Stimulated activated naive CD8-positive, alpha-beta T cell treated with anti-CD3 and anti-CD28 coated beads, Interleukin-15, Interleukin-2, amounts not matched to agents 100 ng/mL and 50 ng/mL, for 24 hours (primary cell): Measurements from ENCODE around the gene GRM2.
A peak's percentile ranks its signal among the peaks of the same experiment; 100 is the strongest.

ENCODE experiments used
- H3K27ac Mint-ChIP-seq: one replicate; pipeline ENCODE4 v1.8.0; 2021; ENCODE audit warnings: mild to moderate bottlenecking, mixed read lengths
- H3K27me3 Mint-ChIP-seq: one replicate; pipeline ENCODE4 v1.8.0; 2021; ENCODE audit warnings: mixed read lengths
- H3K36me3 Mint-ChIP-seq: one replicate; pipeline ENCODE4 v1.8.0; 2021; ENCODE audit warnings: low read depth, mixed read lengths
- H3K4me1 Mint-ChIP-seq: one replicate; pipeline ENCODE4 v1.8.0; 2021; ENCODE audit warnings: low read depth, mixed read lengths
- H3K4me3 Mint-ChIP-seq: one replicate; pipeline ENCODE4 v1.8.0; 2021; ENCODE audit warnings: mild to moderate bottlenecking, mixed read lengths
- H3K9me3 Mint-ChIP-seq: one replicate; pipeline ENCODE4 v1.8.0; 2021; ENCODE audit warnings: mixed read lengths

The GRM2 gene

DNA sequence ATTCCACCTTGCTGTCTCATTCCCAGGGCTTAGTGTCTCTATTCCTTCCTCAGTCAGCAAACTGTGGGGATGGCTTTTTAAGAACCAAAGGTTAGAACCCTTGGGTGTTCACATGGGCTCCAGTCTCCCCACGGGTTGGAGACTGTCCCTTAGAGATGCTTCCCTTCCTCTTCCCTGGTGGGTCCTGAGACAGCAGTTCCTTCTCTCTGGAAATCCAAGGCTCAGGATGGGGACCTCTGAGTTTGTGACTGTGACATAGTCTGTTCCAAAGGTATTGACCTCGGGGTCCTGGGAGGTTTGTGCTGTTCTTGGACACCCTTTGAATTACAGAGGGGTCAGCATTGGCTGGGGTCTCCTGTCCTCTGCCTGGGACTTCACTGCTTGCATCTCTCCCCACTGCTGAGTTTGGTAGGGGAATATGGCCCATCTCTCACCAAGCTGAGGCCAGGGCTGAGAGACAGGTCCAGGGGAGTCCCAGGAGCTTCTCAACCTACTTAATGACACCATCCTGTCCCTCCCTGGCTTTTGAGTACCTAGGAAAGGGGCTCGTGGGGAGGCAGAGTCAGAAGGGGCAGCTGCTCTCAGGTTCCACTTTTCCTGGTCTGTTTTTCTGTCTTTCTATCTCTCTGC, 1.5 kb downstream of the GRM2 start:
- Mint-ChIP-seq H3K27ac (no peak overlapping the region), H3K27me3 (peaks cover 5% of the 10 kb centered on the region), H3K4me1 (peaks cover 19% of the 10 kb centered on the region), H3K36me3 (peaks cover 9% of the 10 kb centered on the region), H3K9me3 (no peaks in the 10 kb centered on the region), H3K4me3 (no peak overlapping the region)

- Mint-ChIP-seq H3K4me3 (no peak overlapping the region), H3K4me1 (peaks cover 19% of the 10 kb centered on the region), H3K27me3 (peaks cover 5% of the 10 kb centered on the region), H3K9me3 (no peaks in the 10 kb centered on the region), H3K27ac (no peak overlapping the region), H3K36me3 (peaks cover 9% of the 10 kb centered on the region)
Measured at GRCh38 chr3:51709004-51709420, 2.1 kb downstream of the GRM2 start.

GRCh38 chr3:51709675-51710074, 2.8 kb downstream of the GRM2 start:
- Mint-ChIP-seq H3K4me3 (peak overlapping the region; percentile 69), H3K27ac (peak overlapping the region; percentile 94)

GRCh38 chr3:51710631-51711351, 3.9 kb downstream of the GRM2 start:
- Mint-ChIP-seq H3K4me3 (no peak overlapping the region), H3K27me3 (peaks cover 5% of the 10 kb centered on the region), H3K27ac (no peak overlapping the region), H3K4me1 (peaks cover 19% of the 10 kb centered on the region), H3K36me3 (peaks cover 4% of the 10 kb centered on the region), H3K9me3 (no peaks in the 10 kb centered on the region)

More at GRCh38 chr3:51709675-51710074, 2.8 kb downstream of the GRM2 start:
- peaks cover 5% of the 10 kb centered on the region for H3K27me3 Mint-ChIP-seq
- peaks cover 7% of the 10 kb centered on the region for H3K36me3 Mint-ChIP-seq
- no peaks in the 10 kb centered on the region for H3K9me3 Mint-ChIP-seq
- peaks cover 19% of the 10 kb centered on the region for H3K4me1 Mint-ChIP-seq

DNA sequence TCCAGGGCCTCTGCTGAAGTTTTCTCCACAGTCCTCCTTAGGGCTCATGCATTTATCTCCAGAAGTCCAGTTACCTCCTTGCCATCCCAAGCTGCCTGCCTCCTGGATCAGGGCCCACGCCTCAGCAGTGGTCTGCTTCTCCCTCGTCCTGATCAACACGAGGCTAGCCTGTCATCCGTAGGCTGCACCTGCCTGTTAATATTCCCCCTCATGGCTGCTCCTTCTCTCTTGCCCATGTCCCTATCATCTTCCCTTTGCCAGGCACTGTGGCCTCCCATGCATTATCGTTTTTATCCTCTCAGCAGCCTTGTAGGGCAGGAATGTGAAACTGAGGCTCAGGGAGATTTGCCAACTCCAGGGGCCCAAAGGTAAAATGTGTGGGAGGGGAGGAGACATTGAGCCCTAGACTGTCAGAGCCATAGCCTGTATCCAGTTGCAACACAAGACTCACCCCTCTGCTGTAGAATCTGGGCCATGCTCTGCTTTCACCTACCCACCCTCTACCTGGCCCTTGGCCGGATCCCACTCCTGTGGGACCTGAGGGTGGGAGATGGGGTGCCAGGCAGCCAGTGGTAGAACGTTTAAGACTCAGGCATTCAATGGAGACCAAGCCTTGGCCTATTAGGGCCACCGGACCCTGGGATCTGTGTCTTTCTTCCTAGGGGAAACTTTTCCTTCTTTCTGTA, 4.6 kb downstream of the GRM2 start:
- Mint-ChIP-seq H3K27me3 (peaks cover 5% of the 10 kb centered on the region), H3K4me1 (peaks cover 13% of the 10 kb centered on the region), H3K27ac (no peak overlapping the region), H3K36me3 (peaks cover 4% of the 10 kb centered on the region), H3K4me3 (no peak overlapping the region), H3K9me3 (no peaks in the 10 kb centered on the region)

DNA sequence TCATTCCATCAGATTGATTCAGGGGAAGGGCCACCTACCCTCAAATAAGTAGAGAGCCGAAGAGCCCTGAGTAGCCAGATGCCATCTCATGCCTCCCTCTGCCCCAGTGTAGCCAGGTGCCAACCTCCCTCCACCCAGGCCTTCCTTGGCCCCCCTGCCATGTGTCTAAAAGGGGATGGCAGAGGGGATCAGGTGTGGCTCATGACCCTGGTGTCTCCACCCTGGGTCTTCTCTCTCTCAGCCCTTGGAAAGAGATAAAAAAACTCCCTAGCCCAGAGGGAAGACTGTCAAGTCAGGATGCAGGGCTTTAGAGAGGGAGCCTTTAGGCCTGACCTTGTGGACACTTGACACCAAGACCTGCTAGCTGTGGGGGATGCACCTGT, 5.2 kb downstream of the GRM2 start:
- Mint-ChIP-seq H3K4me1 (peaks cover 13% of the 10 kb centered on the region), H3K27me3 (peaks cover 5% of the 10 kb centered on the region), H3K36me3 (peaks cover 4% of the 10 kb centered on the region), H3K27ac (no peak overlapping the region), H3K4me3 (no peak overlapping the region), H3K9me3 (no peaks in the 10 kb centered on the region)

DNA sequence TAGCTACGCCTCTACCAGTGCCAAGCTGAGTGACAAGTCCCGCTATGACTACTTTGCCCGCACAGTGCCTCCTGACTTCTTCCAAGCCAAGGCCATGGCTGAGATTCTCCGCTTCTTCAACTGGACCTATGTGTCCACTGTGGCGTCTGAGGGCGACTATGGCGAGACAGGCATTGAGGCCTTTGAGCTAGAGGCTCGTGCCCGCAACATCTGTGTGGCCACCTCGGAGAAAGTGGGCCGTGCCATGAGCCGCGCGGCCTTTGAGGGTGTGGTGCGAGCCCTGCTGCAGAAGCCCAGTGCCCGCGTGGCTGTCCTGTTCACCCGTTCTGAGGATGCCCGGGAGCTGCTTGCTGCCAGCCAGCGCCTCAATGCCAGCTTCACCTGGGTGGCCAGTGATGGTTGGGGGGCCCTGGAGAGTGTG, 5.7 kb downstream of the GRM2 start:
- Mint-ChIP-seq H3K27ac (no peak overlapping the region), H3K9me3 (no peaks in the 10 kb centered on the region), H3K4me1 (peaks cover 8% of the 10 kb centered on the region), H3K36me3 (peaks cover 4% of the 10 kb centered on the region), H3K4me3 (no peak overlapping the region), H3K27me3 (peaks cover 1% of the 10 kb centered on the region)

DNA sequence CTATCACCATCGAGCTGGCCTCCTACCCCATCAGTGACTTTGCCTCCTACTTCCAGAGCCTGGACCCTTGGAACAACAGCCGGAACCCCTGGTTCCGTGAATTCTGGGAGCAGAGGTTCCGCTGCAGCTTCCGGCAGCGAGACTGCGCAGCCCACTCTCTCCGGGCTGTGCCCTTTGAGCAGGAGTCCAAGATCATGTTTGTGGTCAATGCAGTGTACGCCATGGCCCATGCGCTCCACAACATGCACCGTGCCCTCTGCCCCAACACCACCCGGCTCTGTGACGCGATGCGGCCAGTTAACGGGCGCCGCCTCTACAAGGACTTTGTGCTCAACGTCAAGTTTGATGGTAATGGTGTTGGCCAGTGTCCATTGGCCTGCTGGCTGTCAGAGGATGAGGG, 6.1 kb downstream of the GRM2 start:
- peaks cover 6% of the 10 kb centered on the region for H3K4me1 Mint-ChIP-seq
- H3K4me3 Mint-ChIP-seq: no peak overlapping the region
- H3K9me3 Mint-ChIP-seq: no peaks in the 10 kb centered on the region
- peaks cover 4% of the 10 kb centered on the region for H3K36me3 Mint-ChIP-seq
- no peak overlapping the region for H3K27ac Mint-ChIP-seq
- no peaks in the 10 kb centered on the region for H3K27me3 Mint-ChIP-seq

GRCh38 chr3:51715231-51715976, 8.5 kb downstream of the GRM2 start:
- Mint-ChIP-seq H3K27me3 (no peaks in the 10 kb centered on the region), H3K4me3 (no peak overlapping the region), H3K36me3 (no peaks in the 10 kb centered on the region), H3K4me1 (peaks cover 20% of the 10 kb centered on the region), H3K27ac (no peak overlapping the region), H3K9me3 (no peaks in the 10 kb centered on the region)

- H3K27me3 Mint-ChIP-seq: no peaks in the 10 kb centered on the region
- no peaks in the 10 kb centered on the region for H3K9me3 Mint-ChIP-seq
- peaks cover 24% of the 10 kb centered on the region for H3K4me1 Mint-ChIP-seq
- no peak overlapping the region for H3K27ac Mint-ChIP-seq
- no peaks in the 10 kb centered on the region for H3K36me3 Mint-ChIP-seq
- H3K4me3 Mint-ChIP-seq: no peak overlapping the region
Measured at GRCh38 chr3:51715977-51716294, 9.1 kb downstream of the GRM2 start.

GRCh38 chr3:51716805-51717204, 9.9 kb downstream of the GRM2 start:
- no peak overlapping the region for H3K27ac Mint-ChIP-seq
- no peaks in the 10 kb centered on the region for H3K36me3 Mint-ChIP-seq
- peaks cover 32% of the 10 kb centered on the region for H3K4me1 Mint-ChIP-seq
- H3K9me3 Mint-ChIP-seq: no peaks in the 10 kb centered on the region
- H3K4me3 Mint-ChIP-seq: no peak overlapping the region
- H3K27me3 Mint-ChIP-seq: no peaks in the 10 kb centered on the region

DNA sequence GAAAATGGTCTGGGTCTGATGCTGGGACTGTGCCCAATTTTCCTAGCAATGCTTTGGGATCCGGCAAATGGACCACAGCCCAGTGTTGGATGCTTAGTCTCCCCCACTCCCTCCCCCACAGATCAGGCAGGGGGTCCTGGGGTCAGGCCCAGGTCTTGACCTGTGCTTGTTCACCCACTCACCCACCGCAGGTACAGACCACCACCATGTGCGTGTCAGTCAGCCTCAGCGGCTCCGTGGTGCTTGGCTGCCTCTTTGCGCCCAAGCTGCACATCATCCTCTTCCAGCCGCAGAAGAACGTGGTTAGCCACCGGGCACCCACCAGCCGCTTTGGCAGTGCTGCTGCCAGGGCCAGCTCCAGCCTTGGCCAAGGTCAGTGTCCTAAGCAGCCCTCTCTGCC, 10.6 kb downstream of the GRM2 start:
- Mint-ChIP-seq H3K4me3 (no peak overlapping the region), H3K4me1 (peaks cover 35% of the 10 kb centered on the region), H3K9me3 (no peaks in the 10 kb centered on the region), H3K36me3 (no peaks in the 10 kb centered on the region), H3K27me3 (no peaks in the 10 kb centered on the region), H3K27ac (no peak overlapping the region)

GRCh38 chr3:51717947-51718346, 11.1 kb downstream of the GRM2 start:
- peaks cover 35% of the 10 kb centered on the region for H3K4me1 Mint-ChIP-seq
- H3K36me3 Mint-ChIP-seq: no peaks in the 10 kb centered on the region
- no peak overlapping the region for H3K27ac Mint-ChIP-seq
- H3K4me3 Mint-ChIP-seq: no peak overlapping the region
- no peaks in the 10 kb centered on the region for H3K27me3 Mint-ChIP-seq
- no peaks in the 10 kb centered on the region for H3K9me3 Mint-ChIP-seq

- Mint-ChIP-seq H3K9me3 (no peaks in the 10 kb centered on the region), H3K27ac (peak overlapping the region; percentile 18), H3K4me3 (no peak overlapping the region), H3K36me3 (no peaks in the 10 kb centered on the region), H3K4me1 (peaks cover 38% of the 10 kb centered on the region), H3K27me3 (no peaks in the 10 kb centered on the region)
Measured at GRCh38 chr3:51718547-51719409, 11.9 kb downstream of the GRM2 start.
